T-helper 22 cell (primary cell): ENCODE data around the gene CRISP3.
"Not testable (repeated sequence)": the region's sequence is repeated elsewhere in the genome, so short reads cannot be mapped to it uniquely, and the experiment has no call there.

ENCODE experiments used
- DNase-seq: peaks from one replicate; pipeline ENCODE4 v3.0.0-alpha.2; 2020; ENCODE audit warnings: low read depth

CRISP3 gene, protein sequence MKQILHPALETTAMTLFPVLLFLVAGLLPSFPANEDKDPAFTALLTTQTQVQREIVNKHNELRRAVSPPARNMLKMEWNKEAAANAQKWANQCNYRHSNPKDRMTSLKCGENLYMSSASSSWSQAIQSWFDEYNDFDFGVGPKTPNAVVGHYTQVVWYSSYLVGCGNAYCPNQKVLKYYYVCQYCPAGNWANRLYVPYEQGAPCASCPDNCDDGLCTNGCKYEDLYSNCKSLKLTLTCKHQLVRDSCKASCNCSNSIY

DNA sequence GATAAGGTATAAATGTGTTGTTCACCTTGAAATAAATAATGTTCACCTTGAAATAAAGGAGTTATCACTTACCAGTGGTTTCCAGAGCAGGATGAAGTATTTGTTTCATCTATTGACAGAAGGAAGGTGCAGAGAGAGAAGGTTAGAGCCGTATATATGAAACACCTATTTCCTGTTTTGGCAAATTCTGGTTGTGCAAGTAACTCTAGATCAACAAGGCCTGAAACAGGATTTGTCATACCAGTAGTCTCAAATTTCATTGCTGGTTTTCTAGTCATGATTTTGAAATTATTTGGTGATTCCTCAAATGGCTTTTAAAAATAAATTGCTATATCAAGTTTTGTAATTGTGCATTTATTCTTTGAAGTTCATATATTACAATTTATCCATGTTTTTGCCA, at the start of gene CRISP3:
TSS of gene CRISP3 (minus strand) at position 130 of the 400 bp plus-strand sequence. CDS start at position 109, 21 bp downstream.
- no peak for DNase-seq

DNA sequence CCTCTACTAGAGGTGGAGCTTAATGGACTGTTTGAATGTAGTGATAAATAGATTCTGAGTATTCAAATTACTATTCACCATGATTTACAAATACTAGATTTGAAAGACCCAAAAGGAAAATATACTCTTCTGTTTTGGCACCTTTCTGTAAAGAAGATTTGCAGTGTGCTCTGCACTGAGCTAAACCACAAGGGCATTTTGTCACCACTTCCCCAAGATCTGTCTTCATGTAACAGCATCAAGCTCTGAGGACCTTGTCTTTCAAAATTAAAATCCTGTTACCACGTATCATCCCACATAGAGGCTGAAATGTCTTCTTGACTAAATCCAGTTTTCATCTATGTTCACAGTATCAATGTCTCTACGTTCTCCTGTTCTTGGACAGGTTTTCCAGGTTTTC, 46.2 kb upstream of the CRISP3 start:
- no peak for DNase-seq

DNA sequence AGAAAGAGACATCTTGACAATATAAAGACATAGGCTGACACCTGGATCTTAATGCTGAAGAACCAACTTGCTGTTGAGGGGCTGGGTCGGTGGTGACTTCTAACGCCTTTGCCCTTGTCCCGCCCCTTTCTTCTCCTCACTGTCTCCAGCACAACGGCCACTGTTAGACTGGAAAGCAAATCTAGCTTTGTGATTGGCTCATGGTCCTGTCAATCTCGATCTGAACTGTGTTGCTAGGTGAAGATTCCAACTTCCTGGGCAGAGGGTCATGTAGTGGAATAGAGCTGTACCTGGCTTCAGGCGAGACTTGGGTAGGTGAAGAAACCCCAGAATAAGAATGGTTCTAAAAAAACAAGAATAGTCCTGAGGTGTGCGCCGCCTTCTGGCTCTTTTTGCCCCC, 43.0 kb upstream of the CRISP3 start, which contains the start of gene PGK2:
TSS of gene PGK2 (minus strand) at position 110 of the 400 bp plus-strand sequence. CDS start at position 12, 98 bp downstream.
- no peak for DNase-seq

DNA sequence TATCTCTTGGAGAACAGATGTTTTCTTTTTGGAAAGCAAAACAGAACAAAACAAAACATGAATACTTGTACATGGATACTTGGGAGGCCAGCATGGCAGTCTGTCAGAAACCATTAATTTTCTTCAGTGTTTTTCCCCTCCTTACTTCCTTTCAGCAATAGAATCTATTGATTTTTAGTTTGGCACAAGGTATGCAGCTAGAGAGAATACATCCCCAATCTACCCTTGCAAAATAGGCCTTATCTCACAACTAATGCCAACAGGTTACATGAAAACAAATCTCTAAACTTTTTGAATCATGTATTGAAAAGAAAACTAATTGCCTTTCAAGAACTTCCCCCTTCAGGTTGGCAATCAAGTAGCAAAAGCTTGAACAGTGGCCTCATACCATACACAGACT, 40.1 kb upstream of the CRISP3 start:
- no peak for DNase-seq

DNA sequence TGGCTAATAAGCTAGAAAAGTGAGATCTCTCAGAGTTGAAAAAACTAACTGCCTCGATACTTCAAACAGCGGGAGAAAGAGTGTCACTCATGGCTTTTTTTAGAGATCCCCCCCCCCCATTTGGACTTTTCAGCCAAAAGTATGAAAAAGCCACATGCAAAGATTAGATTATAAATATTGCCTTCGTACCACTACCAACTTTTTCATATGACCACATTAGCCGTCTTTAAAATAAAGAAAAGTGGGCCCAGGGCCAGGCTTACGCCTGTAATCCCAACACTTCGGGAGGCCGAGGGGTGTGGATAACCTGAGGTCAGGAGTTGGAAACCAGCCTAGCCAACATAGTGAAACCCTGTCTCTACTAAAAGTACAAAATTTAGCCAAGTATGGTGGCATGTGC, 38.5 kb upstream of the CRISP3 start:
- DNase-seq = no peak

DNA sequence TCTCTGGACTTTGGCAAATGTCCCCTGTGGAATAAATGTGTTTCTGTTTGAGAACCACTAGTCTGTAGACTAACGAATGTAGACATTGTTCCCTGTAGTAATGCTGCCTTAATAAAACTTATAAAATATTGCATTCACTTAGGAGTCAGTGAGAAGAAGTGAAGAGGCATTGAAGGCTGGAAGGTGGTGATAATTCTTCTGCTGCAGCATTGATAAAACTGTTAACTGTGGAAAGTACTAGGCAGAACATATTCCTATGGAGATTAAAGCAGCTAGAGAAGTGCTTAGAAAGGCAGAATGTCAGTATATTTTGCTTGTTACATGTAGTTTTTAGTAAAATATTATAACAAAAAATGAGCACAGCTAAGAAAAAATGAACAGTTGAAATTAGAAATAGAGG, 38.1 kb upstream of the CRISP3 start:
- DNase-seq = no peak

DNA sequence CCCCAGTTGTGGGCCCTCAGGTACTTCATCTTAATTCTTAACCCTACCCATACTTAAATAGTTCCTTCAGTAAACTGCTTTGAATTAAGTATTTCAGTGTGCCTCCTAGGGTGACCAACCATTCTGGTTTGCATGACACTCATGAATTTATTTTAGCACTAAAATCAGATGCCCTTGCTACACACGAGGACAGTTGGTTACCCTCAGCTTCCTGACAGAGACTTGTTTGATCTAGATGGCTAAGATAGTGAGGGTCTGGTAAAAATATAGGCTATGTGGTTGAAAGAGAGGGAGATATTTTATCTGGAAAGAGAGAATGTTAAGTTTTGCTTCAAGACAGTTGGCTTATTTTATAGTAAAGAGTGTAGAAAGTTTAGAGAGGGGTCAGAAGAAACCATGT, 32.3 kb upstream of the CRISP3 start:
- DNase-seq = no peak

DNA sequence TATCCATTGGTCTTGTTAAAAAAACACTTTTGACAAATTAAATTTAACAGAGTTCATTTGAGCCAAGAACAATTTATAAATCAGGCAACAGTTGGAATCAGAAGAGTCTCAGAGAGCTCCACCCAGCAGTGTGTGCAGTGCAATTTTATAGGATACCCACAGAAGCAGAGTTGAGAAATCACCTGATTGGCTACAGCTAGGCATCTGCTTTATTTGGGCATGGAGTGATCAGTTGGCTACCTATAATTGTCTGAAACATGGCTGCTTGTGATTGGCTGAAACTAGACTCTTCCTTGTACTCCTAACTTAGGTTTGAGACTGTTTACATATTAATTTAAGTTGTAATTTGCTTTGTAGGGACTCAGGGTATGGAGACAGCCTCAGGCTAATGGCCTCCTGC, 30.9 kb upstream of the CRISP3 start:
- no peak for DNase-seq

DNA sequence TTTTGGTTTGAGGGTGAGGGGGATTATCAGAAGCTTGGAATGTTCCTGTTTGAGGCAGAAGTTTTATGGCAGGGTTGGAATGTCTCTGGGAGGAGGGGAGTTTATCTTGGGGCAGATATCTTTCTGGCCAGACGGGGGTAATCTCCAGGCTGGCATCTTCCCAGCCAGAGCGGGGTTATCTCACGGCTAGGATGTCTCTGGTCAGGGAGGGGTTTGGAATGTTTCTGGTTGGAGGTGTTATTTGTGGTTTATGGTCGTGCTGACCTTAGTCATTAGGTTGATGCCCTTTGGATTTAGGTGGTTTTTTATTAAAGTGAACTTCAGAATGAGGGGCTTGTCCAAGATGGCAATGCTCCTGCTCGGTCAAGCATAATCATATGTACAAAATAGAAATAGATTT, 28.1 kb upstream of the CRISP3 start:
- no peak for DNase-seq

DNA sequence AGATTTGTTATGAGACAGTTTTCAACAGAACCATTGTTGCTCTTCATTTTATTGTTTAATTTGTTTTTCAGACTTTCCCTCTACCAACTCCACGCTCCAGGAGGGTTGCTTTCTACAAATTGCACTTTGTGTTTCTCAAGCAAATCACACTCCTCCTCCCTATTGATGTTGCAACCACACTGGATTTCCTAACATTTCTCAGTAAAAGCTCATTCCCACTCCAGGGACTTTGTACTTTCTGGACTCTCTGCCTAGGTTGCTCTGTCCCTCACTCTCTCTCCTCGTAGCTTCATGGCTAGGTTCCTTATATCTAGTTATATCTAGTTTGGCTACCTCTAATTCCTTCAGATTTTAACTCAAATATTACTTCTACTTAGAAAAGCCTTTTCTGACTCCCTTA, 22.6 kb upstream of the CRISP3 start:
- no peak for DNase-seq

DNA sequence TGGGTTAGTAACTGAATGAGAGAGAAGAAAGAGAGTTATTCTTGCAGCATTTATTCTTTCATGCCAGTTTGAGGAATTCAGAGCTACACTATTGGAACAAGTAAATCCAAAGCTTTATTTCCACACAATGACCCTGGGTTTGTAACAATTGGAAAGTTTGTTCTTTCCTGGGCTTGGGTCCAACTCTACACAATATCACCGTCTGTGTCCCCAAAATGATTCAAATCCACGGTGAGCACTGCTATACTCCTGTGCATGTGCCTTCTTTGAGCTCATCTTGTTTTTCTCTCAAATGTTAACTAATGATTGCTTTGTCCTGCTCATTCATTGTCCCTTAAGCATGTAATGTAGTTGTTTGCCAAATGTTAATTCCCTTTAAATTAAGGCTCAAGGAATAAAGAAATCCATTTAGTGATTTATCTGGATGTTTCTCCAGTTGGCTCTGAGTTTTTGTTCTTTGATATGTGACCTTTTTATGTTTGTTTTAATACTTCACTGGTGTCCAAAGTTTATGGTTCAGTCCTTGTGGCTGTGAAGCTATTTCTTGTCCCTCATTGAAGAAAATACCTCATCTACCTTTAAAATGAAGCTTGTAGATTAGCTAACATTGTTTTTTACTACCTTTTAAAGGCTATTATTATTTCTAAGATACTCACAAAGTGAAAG, 20.5 kb upstream of the CRISP3 start:
- DNase-seq = no peak

DNA sequence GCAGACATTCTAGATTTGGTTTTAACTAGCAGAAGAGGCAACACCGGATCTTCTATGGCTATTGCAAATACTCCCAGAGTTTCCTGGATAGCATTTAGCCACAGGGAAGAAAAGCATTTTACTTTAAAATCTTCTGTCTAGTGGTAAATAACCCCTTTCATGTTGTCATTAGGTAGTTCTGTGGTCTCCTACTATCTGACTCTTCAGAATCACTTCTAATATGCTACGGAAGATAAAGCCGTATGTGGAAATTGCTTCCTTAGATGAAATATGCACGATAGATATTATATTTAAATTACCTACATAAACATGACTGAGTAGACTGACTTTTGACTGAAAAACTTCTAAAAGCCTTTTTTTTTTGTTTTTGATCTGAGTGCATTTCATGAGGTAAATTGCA, 759 bp downstream of the CRISP3 start:
- DNase-seq = no peak

DNA sequence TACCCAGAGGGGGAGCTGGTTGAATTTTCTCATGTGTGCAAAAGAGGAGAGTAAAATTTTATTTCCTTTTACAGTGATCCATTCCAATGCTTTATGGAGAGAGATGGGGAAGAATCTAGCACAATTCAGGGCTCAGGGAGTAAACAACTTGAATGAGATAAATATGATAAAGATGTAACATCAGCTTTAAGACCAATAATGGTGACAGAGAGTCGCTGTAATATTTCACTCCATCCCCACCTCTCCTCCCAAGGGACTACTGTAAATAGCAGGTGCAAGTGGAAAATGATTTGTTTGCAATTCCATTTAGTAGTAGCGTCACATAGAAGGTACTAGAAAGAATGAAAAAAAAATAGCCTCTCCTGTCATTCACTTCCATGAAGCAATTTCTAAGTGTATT, 4.8 kb downstream of the CRISP3 start:
- DNase-seq = no peak

DNA sequence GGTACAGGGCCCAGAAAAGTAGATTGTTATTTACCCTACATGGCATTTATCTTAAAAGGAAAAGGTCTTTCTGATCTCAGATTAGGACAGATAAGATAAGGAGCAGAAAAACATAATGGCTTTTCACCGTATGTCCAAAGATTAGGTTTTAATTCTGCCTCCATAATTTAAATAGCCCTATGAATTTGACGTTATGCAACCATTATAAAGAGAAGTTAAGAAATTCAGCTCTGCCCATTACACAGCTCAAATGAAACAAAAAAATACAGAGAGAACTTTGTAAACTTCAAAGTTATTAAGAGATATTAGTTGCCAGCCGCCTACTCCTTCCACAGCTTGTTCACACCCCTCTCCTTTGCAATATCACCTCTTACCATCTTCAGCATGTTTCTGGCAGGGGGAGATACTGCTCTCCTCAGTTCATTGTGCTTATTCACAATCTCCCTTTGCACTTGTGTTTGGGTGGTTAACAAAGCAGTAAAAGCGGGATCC, 8.1 kb downstream of the CRISP3 start:
- DNase-seq = no peak

DNA sequence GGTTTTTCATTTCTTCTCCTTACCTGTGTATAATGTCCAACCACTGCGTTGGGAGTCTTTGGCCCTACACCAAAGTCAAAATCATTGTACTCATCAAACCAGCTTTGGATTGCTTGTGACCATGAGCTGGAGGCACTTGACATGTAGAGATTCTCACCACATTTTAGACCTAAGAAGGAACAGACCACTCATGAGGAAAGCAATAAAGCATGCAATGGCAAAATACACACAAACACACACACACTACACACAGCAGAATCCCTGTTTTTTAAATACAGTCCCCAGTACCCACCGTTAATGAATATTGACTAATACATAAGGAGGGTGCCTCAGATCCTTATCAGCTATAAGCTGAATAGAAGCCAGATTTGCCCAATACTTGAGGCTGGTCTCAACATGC, 10.5 kb downstream of the CRISP3 start:
- DNase-seq = no peak

DNA sequence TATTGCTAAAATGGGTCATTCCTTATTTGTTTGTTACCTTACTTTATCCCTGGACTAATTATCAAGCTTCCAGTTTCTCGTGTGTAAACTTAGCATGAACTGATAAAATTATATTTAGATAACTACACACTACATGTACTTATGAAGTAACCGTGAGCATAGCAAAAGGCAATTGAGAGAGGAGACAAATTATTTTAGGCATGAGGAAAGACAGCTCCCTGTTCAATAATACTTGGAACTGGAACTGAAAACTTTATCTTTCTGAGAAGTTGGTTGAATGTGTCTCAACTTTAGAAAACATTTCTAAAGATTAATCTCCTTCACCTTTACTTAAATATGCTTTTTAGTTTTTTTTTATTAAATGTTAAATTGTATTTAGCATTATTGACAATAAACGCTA, 11.4 kb downstream of the CRISP3 start:
- no peak for DNase-seq

DNA sequence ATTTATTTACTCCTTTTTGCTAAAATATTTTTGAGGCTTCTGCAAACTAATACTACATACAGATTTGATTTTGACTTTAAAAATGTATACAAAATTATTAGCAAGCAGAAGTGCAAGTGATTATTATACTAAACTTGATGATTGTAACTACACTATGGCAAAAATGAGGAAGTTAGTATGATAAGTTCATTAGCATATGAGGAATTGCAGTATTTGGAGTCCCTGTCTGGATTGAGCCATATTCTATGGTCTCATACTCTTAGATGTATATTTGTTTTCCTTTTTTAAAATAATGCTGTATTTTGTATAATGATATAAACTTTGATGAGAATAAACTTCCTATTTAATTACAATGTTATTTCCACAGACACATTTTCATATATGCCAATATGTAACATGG, 13.9 kb downstream of the CRISP3 start:
- DNase-seq = no peak

DNA sequence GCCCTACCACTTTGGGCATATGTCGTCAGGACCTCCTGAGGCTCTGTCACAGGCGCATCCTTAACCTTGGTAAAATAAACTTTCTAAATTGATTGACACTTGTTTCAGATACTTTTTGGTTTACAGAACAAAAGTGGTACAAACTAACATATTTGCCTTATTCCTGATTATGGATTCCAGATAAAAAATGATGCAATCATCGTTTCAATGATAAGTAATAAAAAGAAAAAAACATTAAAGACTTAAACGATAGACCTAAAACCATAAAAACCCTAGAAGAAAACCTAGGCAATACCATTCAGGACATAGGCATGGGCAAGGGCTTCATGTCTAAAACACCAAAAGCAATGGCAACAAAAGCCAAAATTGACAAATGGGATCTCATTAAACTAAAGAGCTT, 20.3 kb downstream of the CRISP3 start:
- DNase-seq = not testable (repeated sequence)

DNA sequence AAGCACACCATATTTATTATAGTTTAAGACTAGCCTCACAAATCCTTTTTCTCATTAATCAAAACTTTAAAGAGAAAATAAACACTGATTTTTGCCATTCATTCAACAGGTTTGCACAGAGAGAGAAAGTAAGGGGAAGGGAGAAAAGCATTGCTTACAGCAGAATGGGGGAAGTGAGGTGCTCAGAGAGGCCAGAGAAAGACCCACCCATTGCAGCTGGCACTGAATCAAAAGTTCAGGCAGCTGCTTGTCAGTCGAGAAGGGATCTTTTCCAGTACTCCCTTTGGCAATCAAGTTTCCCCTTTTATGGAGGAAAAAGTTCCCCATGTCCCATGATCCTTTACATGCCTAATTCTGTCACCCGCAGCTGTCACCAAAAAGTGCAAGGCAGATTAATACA, 22.9 kb downstream of the CRISP3 start:
- DNase-seq = no peak

DNA sequence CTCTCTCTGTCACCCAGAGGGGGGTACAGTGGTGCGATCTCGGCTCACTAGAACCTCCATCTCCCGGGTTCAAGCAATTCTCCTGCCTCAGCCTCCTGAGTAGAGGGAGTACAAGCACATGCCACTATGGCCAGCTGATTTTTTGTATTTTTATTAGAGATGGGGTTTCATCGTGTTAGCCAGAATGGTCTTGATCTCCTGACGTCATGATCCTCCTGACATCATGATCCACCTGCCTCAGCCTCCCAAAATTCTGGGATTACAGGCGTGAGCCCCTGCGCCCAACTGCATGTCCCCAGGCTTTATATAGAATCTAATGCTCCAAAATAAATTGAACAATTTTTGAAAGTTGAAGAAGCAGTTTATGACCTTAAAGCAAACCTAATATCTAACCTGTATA, 23.8 kb downstream of the CRISP3 start:
- no peak for DNase-seq

DNA sequence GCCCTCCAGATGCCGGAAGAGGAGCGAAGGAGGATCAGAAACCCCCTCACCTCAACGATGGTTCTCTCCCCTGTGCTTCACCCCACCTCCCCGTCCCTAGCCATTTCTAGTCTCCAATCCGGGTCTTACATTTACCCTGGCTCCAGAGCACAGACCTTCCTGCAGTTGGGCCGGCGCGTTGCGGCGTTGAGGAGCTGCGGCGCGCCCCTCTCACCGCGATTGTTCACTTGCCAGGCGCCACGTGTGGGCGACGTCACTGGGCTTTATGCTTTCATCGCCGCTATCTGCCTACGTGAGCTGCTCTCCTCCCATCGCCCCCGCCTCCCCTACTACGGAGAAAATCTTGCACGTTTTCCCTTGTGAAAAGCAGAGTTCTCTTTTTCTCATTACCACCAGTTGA, 30.8 kb downstream of the CRISP3 start, which contains the start of gene CRISP2:
TSS of gene CRISP2 (minus strand) at position 198 of the 400 bp plus-strand sequence. CDS start 4,347 bp downstream, outside the sequence.
- DNase-seq = no peak

DNA sequence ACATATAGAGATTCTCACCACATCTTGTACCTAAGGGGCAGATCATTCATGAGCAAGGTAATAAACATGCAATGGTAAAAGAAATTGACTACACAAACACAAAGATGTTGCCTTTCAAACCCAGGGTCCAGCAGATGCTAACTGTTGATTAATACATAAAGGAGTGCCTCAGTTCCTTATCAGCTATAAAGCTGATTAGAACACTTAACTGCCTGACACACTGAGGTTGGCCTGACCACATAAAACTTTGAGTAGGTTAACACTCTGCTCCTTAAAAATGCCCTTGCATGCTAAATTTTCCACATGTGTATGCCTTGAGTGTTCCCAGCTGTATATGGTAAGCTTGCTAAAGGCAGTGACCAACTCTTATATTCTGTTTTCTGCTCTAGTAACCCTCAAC, 45.7 kb downstream of the CRISP3 start:
- DNase-seq = no peak

DNA sequence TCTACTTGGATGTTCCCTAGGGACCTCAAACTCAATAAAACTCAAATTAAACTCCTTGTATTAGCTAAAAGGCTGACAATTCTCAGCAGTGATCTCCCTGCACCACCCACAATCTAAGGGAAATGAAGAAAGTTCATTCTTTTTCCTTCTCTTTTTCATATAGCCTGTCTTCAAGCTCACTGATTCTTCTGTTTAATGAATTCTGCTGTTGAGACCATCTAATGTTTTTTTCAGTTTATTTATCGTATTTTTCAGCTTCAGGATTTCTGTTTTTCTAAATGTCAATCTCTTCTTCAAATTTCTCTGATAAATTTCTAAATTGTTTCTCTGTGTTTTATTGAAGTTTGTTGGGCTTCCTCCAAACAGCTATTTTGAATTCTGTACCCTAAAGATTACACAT, 50.7 kb downstream of the CRISP3 start:
- no peak for DNase-seq

DNA sequence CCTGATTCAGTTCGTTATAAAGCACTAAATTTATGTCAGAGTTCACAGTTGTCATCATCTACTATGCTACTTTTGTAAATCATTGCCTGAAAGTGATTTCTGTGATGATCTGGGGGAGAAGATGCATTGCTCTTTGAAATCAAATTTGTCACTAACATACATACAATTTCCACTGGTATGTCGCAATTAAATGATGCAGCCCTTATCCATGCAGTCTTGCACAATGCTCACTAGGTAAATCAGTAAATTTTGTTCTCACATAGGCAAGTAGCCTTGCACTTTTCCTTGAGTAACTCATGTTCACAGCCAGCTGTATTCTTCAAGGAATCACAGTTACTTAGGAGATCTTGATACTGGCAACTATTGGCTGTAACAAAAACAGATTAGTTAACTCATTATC, 51.7 kb downstream of the CRISP3 start:
- DNase-seq = no peak
